Endothelial cell of umbilical vein (primary cell): ENCODE results near the gene PRR5.

Experiments used
- CTCF ChIP-seq, 2 donors: IDR thresholded peaks; 1 replicate in 1 of 2; 2 replicates in 1 of 2; pipeline ENCODE4 v1.5.1; 2011; ENCODE audit warnings: low read length in 2 of 2, mild to moderate bottlenecking in 2 of 2, moderate library complexity in 2 of 2, control low read depth in 1 of 2, inconsistent platforms in 1 of 2, low read depth in 1 of 2; ENCODE audit not compliant: insufficient read depth in 1 of 2; ENCODE audit errors: extremely low read depth in 1 of 2
- EZH2 ChIP-seq: IDR thresholded peaks from 2 replicates; pipeline ENCODE4 v1.6.1; 2012; ENCODE audit warnings: borderline replicate concordance, low read depth, mild to moderate bottlenecking, moderate library complexity, low read length, inconsistent platforms; ENCODE audit not compliant: severe bottlenecking
- MYC ChIP-seq: IDR thresholded peaks from one replicate; pipeline ENCODE4 v1.6.1; 2011; ENCODE audit warnings: mild to moderate bottlenecking, low read depth, low read length
- POLR2A ChIP-seq: IDR thresholded peaks from 2 replicates; pipeline ENCODE4 v1.6.1; 2012; ENCODE audit warnings: low read depth, mild to moderate bottlenecking, control low read depth, low read length
- POLR2AphosphoS5 ChIP-seq: IDR thresholded peaks from 2 replicates; pipeline ENCODE4 v1.6.1; 2012; ENCODE audit warnings: low read depth, mild to moderate bottlenecking, control low read depth, low read length, moderate library complexity; ENCODE audit not compliant: insufficient read depth

- TF ChIP-seq CTCF (IDR thresholded peaks at IDR 0.05; ENCODE audit: extremely low read depth in 1 of 2, insufficient read depth in 1 of 2, low read depth in 1 of 2, low read length in 2 of 2) (no peak), EZH2 (no peak), POLR2A (no peak), POLR2AphosphoS5 (no peak), MYC (no peak)
Observed at GRCh38 chr22:44732017-44732561, 30.1 kb downstream of the PRR5 start.
